HG03457 (cell line): ENCODE results near the gene TBC1D10A.

ENCODE experiments used
- ATAC-seq: cut with Tn5 transposase; IDR thresholded peaks from one replicate; pipeline ENCODE4 v1.9.1; 2021; ENCODE audit warnings: moderate number of reproducible peaks; ENCODE audit not compliant: unreplicated experiment

Gene TBC1D10A

GRCh38 chr22:30321461-30321860 is 5.3 kb downstream of the TBC1D10A start:
- no peak for ATAC-seq

- ATAC-seq = no peak
Observed at GRCh38 chr22:30320021-30320556, 6.7 kb downstream of the TBC1D10A start.

- ATAC-seq = no peak
Observed at GRCh38 chr22:30318799-30319419, 7.8 kb downstream of the TBC1D10A start.

- ATAC-seq = no peak
Observed at GRCh38 chr22:30317778-30318177, 9.0 kb downstream of the TBC1D10A start.

- ATAC-seq = no peak
Observed at GRCh38 chr22:30315962-30316576, 10.7 kb downstream of the TBC1D10A start.

- ATAC-seq = no peak
Observed at GRCh38 chr22:30314915-30315314, 11.8 kb downstream of the TBC1D10A start.

GRCh38 chr22:30313527-30314363 is 13.0 kb downstream of the TBC1D10A start:
- no peak for ATAC-seq

GRCh38 chr22:30312053-30312452 is 14.7 kb downstream of the TBC1D10A start:
- ATAC-seq = no peak

GRCh38 chr22:30310881-30311771 is 15.6 kb downstream of the TBC1D10A start:
- ATAC-seq = no peak

GRCh38 chr22:30309951-30310741 is 16.6 kb downstream of the TBC1D10A start:
- no peak for ATAC-seq

- no peak for ATAC-seq
Observed at GRCh38 chr22:30308518-30309230, 18.1 kb downstream of the TBC1D10A start.

GRCh38 chr22:30308093-30308492 is 18.6 kb downstream of the TBC1D10A start:
- ATAC-seq = no peak

- no peak for ATAC-seq
Observed at GRCh38 chr22:30307041-30307574, 19.6 kb downstream of the TBC1D10A start.

- no peak for ATAC-seq
Observed at GRCh38 chr22:30306627-30307011, 20.1 kb downstream of the TBC1D10A start.

- ATAC-seq = no peak
Observed at GRCh38 chr22:30305906-30306626, 20.7 kb downstream of the TBC1D10A start.

- no peak for ATAC-seq
Observed at GRCh38 chr22:30305519-30305905, 21.2 kb downstream of the TBC1D10A start.

GRCh38 chr22:30304495-30305244 is 22.1 kb downstream of the TBC1D10A start:
- ATAC-seq = no peak

GRCh38 chr22:30302810-30303138 is 24.0 kb downstream of the TBC1D10A start:
- no peak for ATAC-seq
